ENCODE data around the gene C16orf46.

The C16orf46 gene

DNA sequence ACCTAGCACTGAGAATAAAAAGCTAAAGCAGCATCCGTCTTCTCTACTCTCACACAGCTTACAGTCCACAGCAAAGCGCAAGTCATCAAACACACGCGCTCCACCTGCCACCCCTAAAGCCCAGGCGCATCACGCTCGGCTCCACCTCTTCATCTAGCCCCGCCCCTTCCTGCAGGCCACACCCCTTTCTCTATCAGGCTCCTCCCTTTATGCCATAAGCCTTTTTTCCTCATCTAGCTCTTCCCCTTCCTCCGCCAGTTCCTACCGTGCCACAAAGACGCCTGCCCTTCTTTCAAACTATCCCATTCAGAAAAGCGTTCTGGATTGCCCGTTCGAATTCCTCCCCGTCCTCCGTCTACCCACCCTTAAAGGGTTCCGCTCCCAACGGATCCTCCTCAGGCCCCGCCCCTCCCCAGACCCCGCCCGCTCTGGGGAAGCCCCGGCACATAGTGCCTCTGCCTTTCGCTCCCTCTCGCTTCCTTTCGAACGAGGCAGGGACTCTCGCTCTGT is 417 bp downstream of the C16orf46 start:
- DNase-seq (ENCODE audit: low spot score): peak; percentile 94

GRCh38 chr16:81073560-81074330 is 3.3 kb downstream of the C16orf46 start:
- DNase-seq (ENCODE audit: low spot score): no peak

- DNase-seq (ENCODE audit: low spot score): no peak
Measured at GRCh38 chr16:81071805-81072204, 5.2 kb downstream of the C16orf46 start.

DNA sequence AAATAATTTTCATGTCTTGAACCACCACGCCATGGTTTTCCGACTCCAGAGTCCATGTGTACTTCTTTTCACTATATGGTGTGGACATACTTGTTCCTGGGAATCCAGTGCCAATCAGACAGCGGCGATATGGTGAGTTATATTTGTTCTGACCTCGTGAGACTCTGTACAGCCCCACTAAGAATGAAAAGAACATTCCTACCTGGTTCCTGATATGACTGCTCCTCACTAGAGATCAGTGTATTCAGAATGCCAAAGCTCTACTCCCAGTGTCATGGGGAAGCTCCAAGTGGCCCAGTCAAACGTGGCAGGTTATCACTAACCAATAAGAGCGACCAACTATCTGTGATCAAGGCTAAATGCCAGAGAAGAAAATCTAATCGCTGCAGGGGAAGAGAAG is 6.1 kb downstream of the C16orf46 start:
- no peak for DNase-seq (ENCODE audit: low spot score)

- DNase-seq (ENCODE audit: low spot score): no peak
Measured at GRCh38 chr16:81069063-81069462, 8.0 kb downstream of the C16orf46 start.

DNA sequence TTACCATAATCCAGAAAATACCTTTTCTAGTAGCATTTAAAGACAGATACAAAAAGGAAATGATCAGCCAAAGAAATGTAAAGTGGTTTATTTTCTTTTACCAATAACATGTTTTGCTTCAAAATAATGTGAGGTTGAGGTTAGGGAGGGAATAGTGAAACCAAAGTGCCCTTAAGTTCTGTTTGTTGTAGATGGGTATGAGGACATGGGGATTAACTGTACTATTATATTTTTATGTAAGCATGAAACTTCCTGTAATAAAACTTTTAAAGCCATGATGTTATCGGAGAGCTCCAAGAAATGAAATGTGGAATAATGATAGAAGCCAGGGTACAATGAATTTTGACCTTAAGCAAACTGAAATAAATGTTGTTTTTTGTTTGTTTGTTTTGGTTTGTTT is 9.9 kb downstream of the C16orf46 start:
- DNase-seq (ENCODE audit: low spot score): no peak

GRCh38 chr16:81066681-81067080 is 10.4 kb downstream of the C16orf46 start:
- no peak for DNase-seq (ENCODE audit: low spot score)

DNA sequence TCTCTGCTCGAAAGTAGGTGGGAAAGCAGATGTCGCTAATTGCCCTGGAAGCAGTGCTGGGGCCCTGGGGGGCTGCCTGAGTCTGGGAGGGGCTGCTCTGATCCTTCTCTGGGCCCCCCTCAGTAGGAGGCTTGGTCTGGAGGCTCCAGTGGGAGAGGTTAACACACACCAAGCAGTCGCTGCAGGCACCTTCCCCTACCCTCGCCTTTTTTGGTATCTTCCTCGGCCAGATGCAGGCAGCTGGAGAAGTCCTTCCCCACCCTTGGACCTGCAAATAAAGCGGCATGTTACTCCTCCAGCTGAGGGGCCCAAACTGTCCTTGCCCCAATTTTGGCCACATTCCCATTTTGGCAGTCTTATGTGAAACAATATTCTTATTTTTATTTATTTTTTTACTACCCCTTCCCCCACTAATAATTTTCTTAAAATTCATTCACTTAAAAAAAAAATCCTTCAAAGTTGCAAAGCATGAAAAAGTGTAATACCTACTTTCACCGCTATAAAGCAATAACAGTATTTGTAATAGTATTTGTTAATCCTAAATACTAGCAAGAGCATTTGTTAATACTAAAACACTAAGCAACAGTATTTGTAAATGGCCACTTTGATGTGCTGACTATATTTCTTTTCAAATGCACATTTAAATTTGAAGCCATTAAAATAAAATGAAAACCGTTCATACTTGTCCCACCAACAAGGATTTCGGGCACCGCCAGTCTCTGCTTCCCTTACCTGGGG is 15.0 kb downstream of the C16orf46 start:
- DNase-seq (ENCODE audit: low spot score): no peak

GRCh38 chr16:81061307-81061640 is 15.8 kb downstream of the C16orf46 start:
- no peak for DNase-seq (ENCODE audit: low spot score)

- DNase-seq (ENCODE audit: low spot score): no peak
Measured at GRCh38 chr16:81060576-81061306, 16.3 kb downstream of the C16orf46 start.

- no peak for DNase-seq (ENCODE audit: low spot score)
Measured at GRCh38 chr16:81053761-81054160, 23.3 kb downstream of the C16orf46 start.

DNA sequence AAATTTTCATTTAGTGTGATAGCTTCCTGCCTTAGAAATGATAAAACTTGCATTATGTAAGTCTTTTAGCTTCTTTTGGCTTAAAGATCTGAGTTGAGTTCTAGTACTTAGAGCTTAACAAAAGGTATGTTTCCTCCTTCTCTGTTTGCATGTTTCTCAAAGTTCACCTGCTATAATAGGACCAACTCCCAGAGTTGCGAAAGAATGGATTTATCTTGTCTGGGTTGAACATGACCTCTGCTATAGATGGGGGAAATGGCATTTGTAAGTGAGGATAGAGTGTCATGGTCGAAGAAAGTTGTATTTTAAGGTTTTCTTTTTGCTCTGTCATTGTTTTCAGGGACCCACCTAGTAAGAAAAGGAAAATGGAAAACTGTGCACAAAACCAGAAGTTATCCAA is 34.2 kb downstream of the C16orf46 start:
- DNase-seq (ENCODE audit: low spot score): no peak

GRCh38 chr16:81041696-81042095 is 35.3 kb downstream of the C16orf46 start:
- no peak for DNase-seq (ENCODE audit: low spot score)

DNA sequence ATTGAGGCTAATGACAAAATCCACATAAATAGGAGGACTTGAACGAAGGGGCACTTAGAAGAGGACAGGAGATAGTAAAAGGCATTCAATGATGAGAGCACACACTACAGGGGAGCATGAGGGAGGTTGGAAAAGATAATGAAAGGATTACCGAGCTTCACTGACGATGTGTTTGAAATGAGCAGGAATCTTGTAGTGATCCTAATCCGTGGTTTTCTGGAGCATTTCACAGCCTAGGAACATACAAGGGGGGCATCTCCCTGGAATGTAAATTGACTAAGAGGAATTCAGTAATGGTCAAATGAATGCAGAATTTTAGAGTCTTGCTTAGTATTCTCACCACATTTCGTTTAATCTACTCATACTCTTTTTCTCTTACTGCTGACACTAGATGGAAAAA is 36.2 kb downstream of the C16orf46 start:
- DNase-seq (ENCODE audit: low spot score): no peak

- no peak for DNase-seq (ENCODE audit: low spot score)
Measured at GRCh38 chr16:81040131-81040530, 36.9 kb downstream of the C16orf46 start.

DNA sequence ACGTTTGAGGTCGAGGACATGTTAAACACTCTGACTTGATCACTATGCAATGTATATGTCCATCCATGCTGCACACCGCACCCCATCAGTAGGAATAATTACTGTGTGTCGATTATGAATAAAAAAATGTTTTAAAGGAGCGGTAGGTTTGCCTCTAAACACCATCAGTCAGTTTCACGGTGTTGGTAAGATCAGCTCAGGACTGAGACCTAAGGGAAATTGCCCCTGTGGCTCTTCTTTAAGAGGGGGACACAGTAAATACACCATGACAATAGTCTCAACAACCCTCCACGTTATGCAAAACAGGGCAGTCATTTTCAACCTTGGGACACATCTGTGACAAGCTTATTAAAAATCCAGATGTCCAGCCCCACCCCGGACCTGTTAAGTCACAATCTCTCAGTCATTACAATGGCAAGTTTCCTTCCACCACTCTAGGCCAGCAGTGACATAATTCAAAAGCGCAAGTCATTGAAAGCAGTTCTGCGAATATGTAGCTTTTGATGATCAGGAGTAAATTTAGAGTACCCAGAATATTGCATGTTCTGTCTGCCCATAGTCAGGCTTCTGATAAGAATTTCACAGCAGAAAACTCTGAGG is 40.2 kb downstream of the C16orf46 start:
- no peak for DNase-seq (ENCODE audit: low spot score)

GRCh38 chr16:81035975-81036750 is 40.9 kb downstream of the C16orf46 start:
- DNase-seq (ENCODE audit: low spot score): peak; percentile 30

DNA sequence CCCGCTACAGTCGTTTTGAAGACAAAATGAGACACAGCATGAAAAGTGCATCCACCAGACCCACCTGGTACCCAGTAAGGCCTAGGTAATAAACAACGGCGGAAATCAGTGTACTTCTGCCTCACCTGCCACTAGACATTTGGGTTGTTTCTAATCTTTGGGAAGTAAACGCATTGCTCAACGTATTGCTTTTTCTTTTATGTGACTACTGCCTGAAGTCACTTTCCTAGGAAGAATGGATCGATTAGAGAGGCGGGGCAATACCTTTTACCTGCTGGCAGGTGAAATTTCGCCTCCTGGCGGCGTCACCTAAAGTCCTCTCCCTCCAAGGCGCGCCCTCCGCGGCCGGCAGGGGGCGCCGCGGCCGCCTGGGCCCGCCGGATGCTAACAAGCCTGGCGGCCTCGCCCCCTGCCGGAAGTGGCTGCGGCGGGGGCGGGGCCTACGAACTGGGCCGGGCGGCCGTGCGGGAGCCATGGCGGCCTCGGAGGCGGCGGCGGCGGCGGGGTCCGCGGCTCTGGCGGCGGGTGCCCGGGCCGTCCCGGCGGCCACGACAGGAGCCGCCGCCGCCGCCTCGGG is 41.6 kb downstream of the C16orf46 start, which contains the start of gene ATMIN:
Gene ATMIN (plus strand): TSS at position 445 of the 577 bp plus-strand sequence. CDS start 29 bp downstream, at position 474.
- DNase-seq (ENCODE audit: low spot score): peak; percentile 90

DNA sequence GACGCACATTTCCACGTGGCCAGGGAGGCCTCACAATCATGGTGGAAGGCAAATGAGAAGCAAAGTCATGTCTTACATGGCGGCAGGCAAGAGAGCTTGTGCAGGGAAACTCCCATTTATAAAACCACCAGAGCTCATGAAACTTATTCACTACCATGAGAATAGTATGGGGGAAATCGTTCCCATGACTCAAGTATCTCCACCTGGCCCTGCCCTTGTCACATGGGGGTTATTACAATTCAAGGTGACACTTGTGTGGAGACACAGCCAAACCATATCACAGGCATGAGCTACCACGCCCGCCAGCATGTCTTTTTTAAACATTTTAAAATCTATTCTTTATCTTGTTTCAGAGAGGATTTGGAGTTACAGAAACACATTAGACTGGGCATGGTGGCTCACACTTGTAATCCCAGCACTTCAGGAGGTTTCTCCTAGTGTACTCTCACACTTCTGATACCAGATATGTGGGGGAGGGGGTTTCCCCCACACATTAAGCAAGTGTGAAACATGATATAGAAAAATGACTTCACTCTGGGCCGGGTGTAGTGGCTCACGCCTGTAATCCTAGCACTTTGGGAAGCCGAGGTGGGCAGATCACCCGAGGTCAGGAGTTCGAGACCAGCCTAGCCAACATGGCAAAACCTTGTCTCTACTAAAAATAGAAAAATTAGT is 47.0 kb downstream of the C16orf46 start:
- no peak for DNase-seq (ENCODE audit: low spot score)

- DNase-seq (ENCODE audit: low spot score): no peak
Measured at GRCh38 chr16:81026429-81026828, 50.6 kb downstream of the C16orf46 start.

All from CD4-positive, alpha-beta T cell treated with Interleukin-15 for 4 hours (primary cell).